Measurements from ENCODE around the gene SAMD4B. TPM values are rescaled to one million over a fixed set of nuclear protein-coding genes. Genes with fewer than 3 reads are reported as not detected.

Gene SAMD4B
- total RNA-seq, 1 experiment from 2014 or later = 135 TPM

DNA sequence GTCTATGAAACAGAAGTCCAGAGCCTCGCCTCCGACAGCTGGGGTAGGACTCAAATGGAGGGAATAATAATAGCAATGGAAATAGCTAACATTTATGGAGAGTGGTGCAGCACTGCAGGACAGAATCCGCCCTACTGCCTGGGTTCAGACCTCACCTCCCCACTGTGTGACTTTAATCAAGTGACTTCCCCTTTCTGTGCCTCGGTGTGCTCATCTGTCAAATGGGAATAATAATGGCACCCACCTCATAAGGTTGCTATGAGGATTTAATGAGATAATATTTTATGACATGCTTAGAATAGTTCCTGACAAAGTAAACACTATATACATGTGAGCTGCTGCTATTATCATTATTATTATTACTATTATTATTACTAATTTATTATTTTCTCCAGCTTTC lies 24.7 kb upstream of the SAMD4B start:
- Histone ChIP-seq H3K56ac (ENCODE audit: insufficient read length, low read depth, low read length) (no peak overlapping the region), H3K14ac (ENCODE audit: insufficient read depth, low read length) (no peak overlapping the region), H3K79me2 (ENCODE audit: insufficient read depth, low read length) (no peaks in the 10 kb centered on the region), H3K4me2 (ENCODE audit: insufficient read depth, insufficient read length, low read length) (no peak overlapping the region), H3K18ac (ENCODE audit: insufficient read length, low read depth, low read length) (no peak overlapping the region), H2BK120ac (ENCODE audit: low read depth, low read length, poor library complexity, severe bottlenecking) (no peak overlapping the region), H3K23me2 (ENCODE audit: insufficient read length, low read depth, low read length, poor library complexity, severe bottlenecking) (peaks cover 6% of the 10 kb centered on the region), H3K79me1 (ENCODE audit: insufficient read depth, low read depth, low read length, poor library complexity, severe bottlenecking) (no peaks in the 10 kb centered on the region), H2AFZ (ENCODE audit: low read length) (no peak overlapping the region), H3K9me3 (ENCODE audit: control insufficient read depth, low read depth, low read length) (no peaks in the 10 kb centered on the region), H2BK12ac (ENCODE audit: insufficient read length, low read depth, low read length) (no peak overlapping the region), H3K4me1 (ENCODE audit: insufficient read depth, low read length) (no peaks in the 10 kb centered on the region), H2BK5ac (ENCODE audit: insufficient read length, low read length) (no peak overlapping the region), H4K20me1 (ENCODE audit: control insufficient read depth, insufficient read depth, insufficient read length) (no peaks in the 10 kb centered on the region), H2BK15ac (ENCODE audit: low read depth, low read length) (no peak overlapping the region), H3K9ac (ENCODE audit: extremely low read depth, insufficient read length, low read length) (no peak overlapping the region), H4K8ac (replicated peaks; ENCODE audit: insufficient read length, low read depth, low read length) (no peak overlapping the region), H3K4ac (ENCODE audit: low read depth, low read length) (no peak overlapping the region), H3T11ph (ENCODE audit: low read length) (no peak overlapping the region), H2AK5ac (ENCODE audit: insufficient read length, low read length) (no peak overlapping the region), H2BK20ac (ENCODE audit: low read depth, low read length, poor library complexity, severe bottlenecking) (no peak overlapping the region), H3K27me3 (ENCODE audit: insufficient read depth, low read length) (no peaks in the 10 kb centered on the region; the same call in 1 of the 2 replicates), H4K91ac (ENCODE audit: insufficient read length, low read depth, low read length) (no peak overlapping the region), H3K27ac (ENCODE audit: insufficient read length, low read depth, low read length) (no peak overlapping the region), H3K23ac (ENCODE audit: insufficient read length, low read depth, low read length) (no peak overlapping the region), H4K5ac (ENCODE audit: insufficient read length, low read depth, low read length) (no peak overlapping the region)
- Mint-ChIP-seq H3K4me3 (no peak overlapping the region), H3K27me3 (ENCODE audit: low read depth) (peaks cover 41% of the 10 kb centered on the region), H3K9me3 (no peaks in the 10 kb centered on the region; a peak in 2 of 5 replicates), H3K27ac (no peak overlapping the region), H3K36me3 (ENCODE audit: insufficient read depth in 1 of 3, low read depth in 3 of 3) (peaks cover 5 to 13% (median 8%) of the 10 kb centered on the region in 3 experiments; a peak in 6 of 7 replicates), H3K4me1 (peaks cover 7 to 18% of the 10 kb centered on the region in 2 experiments)
- TF ChIP-seq, protein P1, sequence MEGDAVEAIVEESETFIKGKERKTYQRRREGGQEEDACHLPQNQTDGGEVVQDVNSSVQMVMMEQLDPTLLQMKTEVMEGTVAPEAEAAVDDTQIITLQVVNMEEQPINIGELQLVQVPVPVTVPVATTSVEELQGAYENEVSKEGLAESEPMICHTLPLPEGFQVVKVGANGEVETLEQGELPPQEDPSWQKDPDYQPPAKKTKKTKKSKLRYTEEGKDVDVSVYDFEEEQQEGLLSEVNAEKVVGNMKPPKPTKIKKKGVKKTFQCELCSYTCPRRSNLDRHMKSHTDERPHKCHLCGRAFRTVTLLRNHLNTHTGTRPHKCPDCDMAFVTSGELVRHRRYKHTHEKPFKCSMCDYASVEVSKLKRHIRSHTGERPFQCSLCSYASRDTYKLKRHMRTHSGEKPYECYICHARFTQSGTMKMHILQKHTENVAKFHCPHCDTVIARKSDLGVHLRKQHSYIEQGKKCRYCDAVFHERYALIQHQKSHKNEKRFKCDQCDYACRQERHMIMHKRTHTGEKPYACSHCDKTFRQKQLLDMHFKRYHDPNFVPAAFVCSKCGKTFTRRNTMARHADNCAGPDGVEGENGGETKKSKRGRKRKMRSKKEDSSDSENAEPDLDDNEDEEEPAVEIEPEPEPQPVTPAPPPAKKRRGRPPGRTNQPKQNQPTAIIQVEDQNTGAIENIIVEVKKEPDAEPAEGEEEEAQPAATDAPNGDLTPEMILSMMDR (conservative IDR thresholded peaks at IDR 0.05) = no peak
- no peak for DNase-seq
- WGBS (ENCODE audit: extremely low coverage, insufficient read length, low lambda C conversion rate) = no CpG with 5 or more reads among the region's 4 CpGs
